NK-92 (cell line): ENCODE results near the gene MYL1.

ENCODE experiments used
- DNase-seq: peaks from one replicate; lab custom pipeline; 2025; ENCODE audit not compliant: unreplicated experiment; lab: John Stamatoyannopoulos, UW

The MYL1 gene

GRCh38 chr2:210268281-210268680, 46.7 kb downstream of the MYL1 start:
- DNase-seq = no peak

- no peak for DNase-seq
Measured at GRCh38 chr2:210267698-210268097, 47.3 kb downstream of the MYL1 start.

GRCh38 chr2:210264282-210264681, 50.7 kb downstream of the MYL1 start:
- DNase-seq = no peak

- no peak for DNase-seq
Measured at GRCh38 chr2:210263841-210264240, 51.1 kb downstream of the MYL1 start.

GRCh38 chr2:210262036-210262435, 52.9 kb downstream of the MYL1 start:
- no peak for DNase-seq

- no peak for DNase-seq
Measured at GRCh38 chr2:210259687-210260086, 55.3 kb downstream of the MYL1 start.

GRCh38 chr2:210252699-210253606, 62.0 kb downstream of the MYL1 start:
- DNase-seq = no peak

- DNase-seq = no peak
Measured at GRCh38 chr2:210250622-210251021, 64.4 kb downstream of the MYL1 start.
